Lower leg skin (tissue), 4 donors: ENCODE data around the gene MYO1H. TPM values are rescaled to one million over a fixed set of nuclear protein-coding genes. Genes with fewer than 3 reads are reported as not detected.

Source experiments
- DNase-seq, 2 donors: peaks; one replicate each; pipeline ENCODE4 v3.0.0-alpha.2; 2019; ENCODE audit warnings: low spot score in 2 of 2
- H3K4me3 ChIP-seq: fragments of 200-600 bp; sonication (generic); 2 replicates; pipeline ENCODE4 v1.5.1; 2017; ENCODE audit warnings: mild to moderate bottlenecking, low read depth; ENCODE audit not compliant: poor library complexity, severe bottlenecking
- CTCF ChIP-seq, 3 donors: fragments of 450-650 bp; IDR thresholded peaks; one replicate each; pipeline ENCODE4 v1.5.1; 2016; ENCODE audit warnings: antibody characterized with exemption in 3 of 3, mild to moderate bottlenecking in 3 of 3, moderate library complexity in 2 of 3
- POLR2A ChIP-seq, 2 donors: fragments of 450-650 bp; IDR thresholded peaks; one replicate each; pipeline ENCODE4 v1.6.1; 2016 to 2017; ENCODE audit warnings: antibody characterized with exemption in 2 of 2, mild to moderate bottlenecking in 1 of 2, moderate library complexity in 1 of 2
- WGBS, 2 donors: methylation state at CpG; one replicate each; pipeline ENCODE4 v1.1.5; 2018; 5-methylcytosine and 5-hydroxymethylcytosine counted together
- intact Hi-C: fragments of 100-400 bp; cut with DNase I; formaldehyde crosslinking; loops from one replicate; pipeline ENCODE4 v1.15.0; 2023; ENCODE audit warnings: low total_unique reads
- total RNA-seq, 4 donors: library from RNA; depleted of rRNA; stranded (reverse); fragments of >200 nt; gene quantifications; one replicate each; pipeline ENCODE4 v1.1.0, GENCODE V29; 2016

MYO1H gene
- total RNA-seq, 4 donors from 2014 or later, result 0.20 to 0.75 TPM; not detected in 2

GRCh38 chr12:109440851-109441490, 93.3 kb downstream of the MYO1H start:
- WGBS, 2 donors, result 56 to 62% methylated on average over 9 of the region's 9 CpGs
- H3K4me3 ChIP-seq, result no peak overlapping the region
- intact Hi-C loops, result no loop called here
- TF ChIP-seq POLR2A (IDR thresholded peaks at IDR 0.05) (no peak), CTCF (IDR thresholded peaks at IDR 0.05) (no peak)
- no peak for DNase-seq

GRCh38 chr12:109443794-109444193, 96.1 kb downstream of the MYO1H start:
- no peak for TF ChIP-seq POLR2A (IDR thresholded peaks at IDR 0.05)
- TF ChIP-seq CTCF (IDR thresholded peaks at IDR 0.05), result no peak
- intact Hi-C loops, result no loop called here
- 59 to 62% methylated on average over 5 of the region's 5 CpGs for WGBS, 2 donors
- H3K4me3 ChIP-seq, result no peak overlapping the region
- DNase-seq, result no peak

- 35 to 37% methylated on average over 6 of the region's 6 CpGs for WGBS, 2 donors
- no peak overlapping the region for H3K4me3 ChIP-seq
These were observed 96.6 kb downstream of the MYO1H start for GRCh38 chr12:109444259-109444658.

GRCh38 chr12:109445191-109445609, 97.5 kb downstream of the MYO1H start:
- no peak overlapping the region for H3K4me3 ChIP-seq
- DNase-seq, result no peak
- TF ChIP-seq POLR2A (IDR thresholded peaks at IDR 0.05) (no peak), CTCF (IDR thresholded peaks at IDR 0.05) (no peak)
- 70 to 78% methylated on average over 2 of the region's 2 CpGs for WGBS, 2 donors
- intact Hi-C loops, result no loop called here

More at GRCh38 chr12:109444259-109444658, 96.6 kb downstream of the MYO1H start:
- DNase-seq, result no peak
- intact Hi-C loops, result no loop called here
- TF ChIP-seq POLR2A (IDR thresholded peaks at IDR 0.05) (no peak), CTCF (IDR thresholded peaks at IDR 0.05) (no peak)

- no peak for DNase-seq
- intact Hi-C loops, result no loop called here
- 85 to 87% methylated on average over 8 of the region's 8 CpGs for WGBS, 2 donors
- H3K4me3 ChIP-seq, result no peak overlapping the region
- TF ChIP-seq POLR2A (IDR thresholded peaks at IDR 0.05), result no peak
- no peak for TF ChIP-seq CTCF (IDR thresholded peaks at IDR 0.05)
These were observed 99.2 kb downstream of the MYO1H start for GRCh38 chr12:109446869-109447268.

- intact Hi-C loops, result no loop called here
- WGBS, 2 donors, result 66 to 72% methylated on average over 9 of the region's 9 CpGs
- TF ChIP-seq CTCF (IDR thresholded peaks at IDR 0.05), result no peak
- TF ChIP-seq POLR2A (IDR thresholded peaks at IDR 0.05), result no peak
- no peak for DNase-seq
- H3K4me3 ChIP-seq, result no peak overlapping the region
These were observed 99.8 kb downstream of the MYO1H start for GRCh38 chr12:109447482-109447881.
